ENCODE results near the gene TRIM24.

The TRIM24 gene

GRCh38 chr7:138568655-138569054 lies 108.6 kb downstream of the TRIM24 start:
- no peak overlapping the region for H3K9ac ChIP-seq (ENCODE audit: low read depth, low read length)
- H3K36me3 ChIP-seq (ENCODE audit: control insufficient read depth, insufficient read depth, low read length): peaks cover 44% of the 10 kb centered on the region
- no peaks in the 10 kb centered on the region for H3K4me1 ChIP-seq (ENCODE audit: control insufficient read depth, insufficient read depth, low read length)
- no peaks in the 10 kb centered on the region for H3K27me3 ChIP-seq (ENCODE audit: control insufficient read depth, insufficient read depth, low read length)
- peaks cover 7% of the 10 kb centered on the region for H3K9me3 ChIP-seq (ENCODE audit: control insufficient read depth, insufficient read depth, low read length)
- no peak overlapping the region for H3K4me3 ChIP-seq (ENCODE audit: low read depth, low read length)

- Histone ChIP-seq H3K27me3 (ENCODE audit: control insufficient read depth, insufficient read depth, low read length) (no peaks in the 10 kb centered on the region), H3K4me3 (ENCODE audit: low read depth, low read length) (no peak overlapping the region), H3K9me3 (ENCODE audit: control insufficient read depth, insufficient read depth, low read length) (peaks cover 4% of the 10 kb centered on the region), H3K9ac (ENCODE audit: low read depth, low read length) (no peak overlapping the region), H3K4me1 (ENCODE audit: control insufficient read depth, insufficient read depth, low read length) (no peaks in the 10 kb centered on the region), H3K36me3 (ENCODE audit: control insufficient read depth, insufficient read depth, low read length) (peaks cover 37% of the 10 kb centered on the region)
Measured at GRCh38 chr7:138569418-138569817, 109.4 kb downstream of the TRIM24 start.

- Histone ChIP-seq H3K27me3 (ENCODE audit: control insufficient read depth, insufficient read depth, low read length) (no peaks in the 10 kb centered on the region), H3K36me3 (ENCODE audit: control insufficient read depth, insufficient read depth, low read length) (peaks cover 24% of the 10 kb centered on the region), H3K4me1 (ENCODE audit: control insufficient read depth, insufficient read depth, low read length) (no peaks in the 10 kb centered on the region), H3K9ac (ENCODE audit: low read depth, low read length) (no peak overlapping the region), H3K4me3 (ENCODE audit: low read depth, low read length) (no peak overlapping the region), H3K9me3 (ENCODE audit: control insufficient read depth, insufficient read depth, low read length) (no peaks in the 10 kb centered on the region)
Measured at GRCh38 chr7:138570715-138571114, 110.7 kb downstream of the TRIM24 start.

GRCh38 chr7:138573741-138574140 lies 113.7 kb downstream of the TRIM24 start:
- Histone ChIP-seq H3K27me3 (ENCODE audit: control insufficient read depth, insufficient read depth, low read length) (no peaks in the 10 kb centered on the region), H3K4me3 (ENCODE audit: low read depth, low read length) (no peak overlapping the region), H3K9ac (ENCODE audit: low read depth, low read length) (no peak overlapping the region), H3K4me1 (ENCODE audit: control insufficient read depth, insufficient read depth, low read length) (no peaks in the 10 kb centered on the region), H3K9me3 (ENCODE audit: control insufficient read depth, insufficient read depth, low read length) (no peaks in the 10 kb centered on the region), H3K36me3 (ENCODE audit: control insufficient read depth, insufficient read depth, low read length) (peaks cover 29% of the 10 kb centered on the region)

- peaks cover 34% of the 10 kb centered on the region for H3K36me3 ChIP-seq (ENCODE audit: control insufficient read depth, insufficient read depth, low read length)
- H3K27me3 ChIP-seq (ENCODE audit: control insufficient read depth, insufficient read depth, low read length): no peaks in the 10 kb centered on the region
- H3K9ac ChIP-seq (ENCODE audit: low read depth, low read length): no peak overlapping the region
- H3K4me3 ChIP-seq (ENCODE audit: low read depth, low read length): no peak overlapping the region
- no peaks in the 10 kb centered on the region for H3K9me3 ChIP-seq (ENCODE audit: control insufficient read depth, insufficient read depth, low read length)
- H3K4me1 ChIP-seq (ENCODE audit: control insufficient read depth, insufficient read depth, low read length): no peaks in the 10 kb centered on the region
Measured at GRCh38 chr7:138575897-138576428, 115.9 kb downstream of the TRIM24 start.

- Histone ChIP-seq H3K27me3 (ENCODE audit: control insufficient read depth, insufficient read depth, low read length) (no peaks in the 10 kb centered on the region), H3K9me3 (ENCODE audit: control insufficient read depth, insufficient read depth, low read length) (no peaks in the 10 kb centered on the region), H3K4me3 (ENCODE audit: low read depth, low read length) (no peak overlapping the region), H3K9ac (ENCODE audit: low read depth, low read length) (no peak overlapping the region), H3K4me1 (ENCODE audit: control insufficient read depth, insufficient read depth, low read length) (no peaks in the 10 kb centered on the region), H3K36me3 (ENCODE audit: control insufficient read depth, insufficient read depth, low read length) (peaks cover 46% of the 10 kb centered on the region)
Measured at GRCh38 chr7:138579136-138579535, 119.1 kb downstream of the TRIM24 start.

GRCh38 chr7:138579671-138580070 lies 119.6 kb downstream of the TRIM24 start:
- H3K36me3 ChIP-seq (ENCODE audit: control insufficient read depth, insufficient read depth, low read length): peaks cover 47% of the 10 kb centered on the region
- H3K9ac ChIP-seq (ENCODE audit: low read depth, low read length): no peak overlapping the region
- H3K4me3 ChIP-seq (ENCODE audit: low read depth, low read length): no peak overlapping the region
- no peaks in the 10 kb centered on the region for H3K4me1 ChIP-seq (ENCODE audit: control insufficient read depth, insufficient read depth, low read length)
- H3K9me3 ChIP-seq (ENCODE audit: control insufficient read depth, insufficient read depth, low read length): no peaks in the 10 kb centered on the region
- H3K27me3 ChIP-seq (ENCODE audit: control insufficient read depth, insufficient read depth, low read length): no peaks in the 10 kb centered on the region

GRCh38 chr7:138581065-138581464 lies 121.0 kb downstream of the TRIM24 start:
- no peaks in the 10 kb centered on the region for H3K27me3 ChIP-seq (ENCODE audit: control insufficient read depth, insufficient read depth, low read length)
- H3K4me1 ChIP-seq (ENCODE audit: control insufficient read depth, insufficient read depth, low read length): no peaks in the 10 kb centered on the region
- peaks cover 50% of the 10 kb centered on the region for H3K36me3 ChIP-seq (ENCODE audit: control insufficient read depth, insufficient read depth, low read length)
- no peak overlapping the region for H3K9ac ChIP-seq (ENCODE audit: low read depth, low read length)
- no peaks in the 10 kb centered on the region for H3K9me3 ChIP-seq (ENCODE audit: control insufficient read depth, insufficient read depth, low read length)
- no peak overlapping the region for H3K4me3 ChIP-seq (ENCODE audit: low read depth, low read length)

- no peak overlapping the region for H3K9ac ChIP-seq (ENCODE audit: low read depth, low read length)
- peaks cover 38% of the 10 kb centered on the region for H3K36me3 ChIP-seq (ENCODE audit: control insufficient read depth, insufficient read depth, low read length)
- H3K4me1 ChIP-seq (ENCODE audit: control insufficient read depth, insufficient read depth, low read length): no peaks in the 10 kb centered on the region
- no peaks in the 10 kb centered on the region for H3K27me3 ChIP-seq (ENCODE audit: control insufficient read depth, insufficient read depth, low read length)
- H3K9me3 ChIP-seq (ENCODE audit: control insufficient read depth, insufficient read depth, low read length): no peaks in the 10 kb centered on the region
- H3K4me3 ChIP-seq (ENCODE audit: low read depth, low read length): no peak overlapping the region
Measured at GRCh38 chr7:138584283-138584682, 124.2 kb downstream of the TRIM24 start.

- Histone ChIP-seq H3K4me3 (ENCODE audit: low read depth, low read length) (no peak overlapping the region), H3K9me3 (ENCODE audit: control insufficient read depth, insufficient read depth, low read length) (no peaks in the 10 kb centered on the region), H3K4me1 (ENCODE audit: control insufficient read depth, insufficient read depth, low read length) (no peaks in the 10 kb centered on the region), H3K9ac (ENCODE audit: low read depth, low read length) (no peak overlapping the region), H3K27me3 (ENCODE audit: control insufficient read depth, insufficient read depth, low read length) (no peaks in the 10 kb centered on the region), H3K36me3 (ENCODE audit: control insufficient read depth, insufficient read depth, low read length) (peaks cover 34% of the 10 kb centered on the region)
Measured at GRCh38 chr7:138584696-138585095, 124.6 kb downstream of the TRIM24 start.

- H3K27me3 ChIP-seq (ENCODE audit: control insufficient read depth, insufficient read depth, low read length): no peaks in the 10 kb centered on the region
- peaks cover 28% of the 10 kb centered on the region for H3K36me3 ChIP-seq (ENCODE audit: control insufficient read depth, insufficient read depth, low read length)
- H3K9me3 ChIP-seq (ENCODE audit: control insufficient read depth, insufficient read depth, low read length): no peaks in the 10 kb centered on the region
- no peak overlapping the region for H3K9ac ChIP-seq (ENCODE audit: low read depth, low read length)
- no peaks in the 10 kb centered on the region for H3K4me1 ChIP-seq (ENCODE audit: control insufficient read depth, insufficient read depth, low read length)
- no peak overlapping the region for H3K4me3 ChIP-seq (ENCODE audit: low read depth, low read length)
Measured at GRCh38 chr7:138585283-138585993, 125.4 kb downstream of the TRIM24 start.

GRCh38 chr7:138587485-138587884 lies 127.4 kb downstream of the TRIM24 start:
- Histone ChIP-seq H3K4me3 (ENCODE audit: low read depth, low read length) (no peak overlapping the region), H3K36me3 (ENCODE audit: control insufficient read depth, insufficient read depth, low read length) (peaks cover 21% of the 10 kb centered on the region), H3K9me3 (ENCODE audit: control insufficient read depth, insufficient read depth, low read length) (no peaks in the 10 kb centered on the region), H3K4me1 (ENCODE audit: control insufficient read depth, insufficient read depth, low read length) (no peaks in the 10 kb centered on the region), H3K9ac (ENCODE audit: low read depth, low read length) (no peak overlapping the region), H3K27me3 (ENCODE audit: control insufficient read depth, insufficient read depth, low read length) (no peaks in the 10 kb centered on the region)

All from iPS-15b (cell line).